GM18517 (cell line): Measurements from ENCODE around the gene LTBP3.

Experiments
- ATAC-seq: cut with Tn5 transposase; IDR thresholded peaks from one replicate; pipeline ENCODE4 v1.9.1; 2021; ENCODE audit warnings: mild to moderate bottlenecking, moderate library complexity; ENCODE audit not compliant: unreplicated experiment

LTBP3 gene

DNA sequence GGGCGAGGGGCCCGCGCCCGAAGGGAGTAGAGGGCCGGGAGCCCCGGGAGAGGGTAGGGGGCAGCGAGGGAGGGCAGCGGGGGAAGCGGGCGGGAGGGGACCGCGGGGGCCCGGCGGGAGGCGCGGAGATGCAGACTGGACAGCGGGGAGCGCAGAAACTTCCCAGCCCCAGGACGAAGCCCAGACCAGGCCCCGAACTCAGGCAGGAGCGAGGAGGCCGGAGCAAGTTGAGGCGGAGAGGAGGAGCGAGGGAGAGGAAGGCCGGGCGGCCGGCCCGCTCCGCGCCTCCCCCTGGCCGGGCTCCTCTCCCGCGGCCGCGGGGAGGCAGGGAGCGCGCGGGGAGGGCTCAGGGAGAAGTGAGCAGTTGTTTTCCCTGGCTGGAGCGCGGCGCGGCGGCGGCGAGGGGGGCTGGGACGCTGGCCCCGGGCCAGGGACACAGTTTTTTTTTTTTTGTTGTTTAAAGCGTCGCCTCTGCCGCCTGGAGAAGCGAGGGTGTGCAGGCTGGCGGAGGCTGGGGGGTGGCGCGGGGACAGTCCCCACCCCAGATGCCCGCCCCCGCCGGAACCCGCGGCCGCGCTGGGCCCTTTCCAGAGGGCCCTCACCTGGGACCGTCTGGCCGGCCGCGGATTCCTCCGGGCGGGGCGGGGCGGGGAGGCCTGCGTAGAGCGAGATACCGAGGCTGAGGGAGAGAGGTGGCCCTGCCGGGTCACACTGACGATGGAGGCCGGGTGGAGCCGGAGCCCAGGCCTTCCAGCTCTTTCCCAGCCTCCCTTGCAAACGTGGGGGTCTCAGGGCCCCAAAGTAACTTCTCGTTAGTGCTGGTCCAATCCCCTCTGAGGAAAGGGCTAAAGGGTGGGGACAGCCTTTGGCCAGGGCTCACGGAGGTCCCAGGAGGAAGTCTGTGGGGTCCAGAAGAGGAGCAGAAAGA, at the start of gene LTBP3:
Gene LTBP3, minus strand, starts transcription at position 358 of the 928 bp plus-strand sequence. CDS start 400 bp downstream, outside the sequence.
- ATAC-seq, result no peak

DNA sequence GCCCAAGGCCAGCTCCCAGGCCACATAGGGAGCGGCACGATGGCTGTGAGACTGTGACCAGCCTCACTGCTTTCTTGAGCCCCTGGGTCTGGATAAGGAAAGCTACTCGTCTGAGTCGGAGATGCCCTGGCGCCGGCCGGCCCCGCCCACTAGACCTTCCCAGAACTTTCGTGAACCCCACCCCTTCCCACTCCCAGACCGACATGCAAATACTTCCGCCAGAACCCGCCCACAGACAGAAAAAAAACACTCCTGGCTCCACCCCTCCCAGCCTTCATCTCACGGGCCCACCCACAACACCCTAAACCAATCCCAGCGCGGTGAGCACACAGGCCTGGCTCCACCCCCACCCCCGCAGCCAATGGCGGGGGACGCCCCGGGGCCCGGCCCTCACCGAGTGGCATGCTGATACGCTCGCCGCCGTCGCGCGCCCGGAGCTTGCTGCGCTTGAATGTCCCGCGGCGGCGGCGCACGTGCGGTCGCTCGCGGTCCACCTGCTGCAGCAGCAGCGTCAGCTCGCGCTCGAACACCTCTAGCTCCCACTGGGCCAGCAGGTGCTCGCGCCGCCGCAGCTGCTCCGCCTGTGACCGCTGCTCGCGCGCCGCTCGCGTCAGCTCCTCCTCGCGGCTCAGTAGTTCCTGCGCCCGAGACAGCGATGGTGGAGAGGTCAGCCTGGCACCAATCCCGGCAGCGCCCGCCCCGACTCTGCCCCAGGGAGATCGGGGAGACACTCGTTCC, 48.9 kb upstream of the LTBP3 start:
- no peak for ATAC-seq

DNA sequence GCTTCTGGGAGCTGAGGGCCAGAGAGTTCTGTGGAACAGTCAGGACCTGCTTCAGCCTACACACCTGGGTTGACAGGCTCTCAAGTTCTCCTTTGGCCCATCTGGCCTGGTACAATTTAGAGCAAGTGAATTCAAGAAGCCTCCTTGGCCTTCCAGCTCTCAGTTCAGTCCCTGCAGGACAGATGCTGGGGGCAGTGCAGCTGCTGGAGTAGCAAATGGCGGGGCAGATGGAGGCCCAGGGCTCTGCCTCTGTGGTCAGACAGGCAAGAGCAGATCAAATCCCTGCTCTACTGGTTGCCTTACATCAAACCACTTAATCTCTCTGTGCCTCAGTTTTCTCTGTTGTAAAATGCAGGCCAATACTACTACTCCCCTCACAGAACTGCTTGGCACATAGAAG, 46.1 kb upstream of the LTBP3 start:
- ATAC-seq, result no peak

DNA sequence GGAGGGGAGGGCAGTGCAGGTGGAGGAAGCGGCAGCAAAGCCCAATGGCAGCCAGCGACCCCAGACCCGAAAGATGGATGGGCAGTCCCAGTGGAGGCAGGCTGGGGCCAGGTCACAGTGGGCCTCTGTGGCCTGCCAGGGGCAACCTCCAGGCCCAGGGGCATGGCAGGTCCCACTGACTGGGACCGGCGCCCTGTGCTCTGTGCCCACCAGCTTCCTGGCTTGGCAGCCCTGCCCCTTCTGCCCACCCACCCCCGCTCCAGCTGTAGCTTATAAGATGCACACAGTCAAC, 41.7 kb upstream of the LTBP3 start:
- ATAC-seq, result no peak

DNA sequence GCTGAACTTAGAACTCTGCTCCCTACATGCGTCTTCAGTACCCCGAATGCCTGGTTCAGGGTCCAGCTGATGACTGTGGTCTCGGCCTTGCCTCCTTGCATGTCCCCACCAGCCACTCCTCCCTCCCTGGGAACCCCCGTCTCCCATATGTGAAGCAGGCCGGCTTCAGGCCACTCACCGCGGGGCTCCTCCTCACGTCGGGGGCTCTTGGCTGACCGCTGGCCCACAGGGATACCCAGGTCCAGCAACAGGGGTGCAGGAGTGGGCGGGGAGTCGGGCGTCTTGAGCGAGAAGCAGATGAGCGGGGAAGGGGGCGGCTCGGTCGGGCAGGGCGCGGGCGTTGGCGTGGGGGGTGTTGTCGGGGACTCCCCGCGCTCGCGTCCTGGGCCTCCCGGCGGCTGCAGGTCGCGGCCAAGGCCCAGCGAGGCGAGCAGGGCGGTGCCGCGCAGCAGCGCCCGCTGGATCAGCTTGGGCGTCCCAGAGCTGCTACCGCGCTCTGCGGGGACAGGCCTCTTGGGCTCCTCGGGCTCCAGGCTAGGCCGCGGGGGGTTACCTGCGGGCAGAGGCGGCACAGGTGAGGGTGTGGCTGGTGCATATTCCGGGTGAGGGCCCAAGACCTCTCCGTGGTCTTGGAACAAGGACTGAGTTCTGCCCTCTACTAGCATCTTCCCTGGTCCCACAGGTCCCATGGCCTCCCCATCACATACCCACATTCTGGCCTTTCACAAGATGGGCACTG, 41.2 kb upstream of the LTBP3 start:
- no peak for ATAC-seq

DNA sequence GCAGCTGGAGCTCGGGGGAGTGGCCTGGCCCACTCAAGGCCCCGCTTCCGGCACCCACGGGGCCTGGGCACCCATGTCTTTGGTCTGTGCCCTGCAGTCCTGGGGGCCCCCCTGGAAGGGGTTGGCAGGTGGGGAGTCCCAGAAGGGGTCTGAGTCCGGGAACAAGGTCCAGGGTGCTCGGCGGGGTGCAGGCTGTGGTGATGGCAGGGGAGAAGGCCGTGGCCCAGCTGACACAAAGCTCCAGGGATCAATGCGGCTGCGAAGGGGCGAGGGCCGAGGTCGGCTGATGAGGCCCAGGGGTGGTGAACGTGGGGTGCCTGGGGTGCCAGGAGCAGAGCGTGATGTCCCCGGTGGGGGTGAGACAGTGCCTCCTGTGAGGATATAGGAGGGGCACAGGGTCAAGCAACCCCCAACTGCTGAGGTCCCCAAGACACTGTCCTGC, 40.1 kb upstream of the LTBP3 start:
- no peak for ATAC-seq

DNA sequence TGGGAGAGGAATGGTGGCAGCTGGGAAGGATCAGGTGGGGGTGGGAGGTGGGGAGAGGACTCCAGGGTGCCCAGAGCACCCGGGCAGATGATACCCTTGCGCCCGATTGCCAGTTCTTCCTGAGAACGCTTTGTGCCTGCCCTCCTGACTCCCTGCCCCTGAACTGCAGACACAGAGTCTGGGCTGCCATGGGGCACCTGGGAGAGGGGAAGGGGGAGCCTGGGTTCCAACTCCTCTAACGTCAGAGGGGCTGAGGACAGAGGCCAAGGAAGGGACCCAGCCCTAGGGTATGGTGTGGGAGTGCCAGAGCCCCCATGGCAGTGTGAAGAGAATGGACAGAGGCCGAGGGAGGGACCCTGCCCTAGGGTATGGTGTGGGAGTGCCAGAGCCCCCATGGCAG, 38.4 kb upstream of the LTBP3 start:
- no peak for ATAC-seq

DNA sequence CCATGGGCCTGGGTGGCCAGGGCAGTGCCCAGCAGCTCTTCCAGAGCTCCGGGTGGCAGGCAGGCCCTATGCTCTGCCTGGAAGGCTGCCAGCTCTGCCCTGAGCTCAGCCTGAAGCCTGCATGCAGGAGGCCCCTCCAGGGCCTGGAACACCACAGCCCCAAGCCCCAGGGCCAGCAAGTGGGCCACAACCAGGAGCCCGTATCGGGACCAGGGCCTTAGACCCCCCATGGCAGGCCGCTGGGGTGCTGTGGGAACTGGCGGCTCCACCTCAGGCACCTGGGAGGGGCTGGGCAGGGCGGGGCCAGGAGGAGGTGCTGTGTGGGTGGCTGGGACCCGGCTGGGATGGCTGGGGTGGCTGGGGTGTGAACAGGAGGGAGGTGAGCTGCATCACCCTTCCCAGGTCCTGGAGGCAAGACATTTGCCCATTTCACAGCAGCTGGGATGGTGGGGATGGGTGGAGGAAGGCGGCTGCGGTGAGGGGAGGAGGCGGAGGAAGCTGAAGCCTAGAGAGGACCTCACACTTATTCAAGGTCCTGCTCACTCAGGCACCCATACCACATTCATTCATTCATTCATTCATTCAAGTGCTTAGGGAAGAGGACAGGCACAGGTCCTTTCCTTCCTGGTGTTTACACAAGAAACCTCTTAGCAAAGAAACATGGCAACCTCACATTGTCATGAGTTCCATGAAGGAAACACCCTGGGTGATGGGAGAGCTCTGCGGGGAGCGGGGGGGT, 37.6 kb upstream of the LTBP3 start, which contains the start of gene KCNK7:
Gene KCNK7, minus strand, starts transcription at position 258 of the 739 bp plus-strand sequence. Its CDS starts 28 bp downstream, at position 230.
- no peak for ATAC-seq

DNA sequence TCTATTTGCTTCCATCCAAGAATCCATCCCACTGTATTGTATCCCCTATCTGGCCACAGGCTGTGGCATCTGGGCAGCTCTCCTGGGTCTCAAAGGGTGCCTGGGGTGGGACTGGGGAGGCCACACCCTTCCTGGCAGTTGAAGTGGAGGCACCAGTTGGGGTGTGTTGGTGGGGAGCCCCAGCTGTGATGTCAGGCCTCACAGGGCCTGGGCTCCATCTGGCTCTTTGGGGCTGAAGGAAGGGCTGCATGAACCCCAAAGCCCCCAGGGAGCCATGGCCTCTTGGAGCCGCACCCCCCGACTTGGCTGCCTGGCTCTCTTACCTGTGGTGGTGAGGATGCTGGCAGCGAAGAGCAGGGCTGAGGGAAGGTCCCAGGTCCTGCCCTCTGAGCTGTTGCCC, 37.0 kb upstream of the LTBP3 start:
- no peak for ATAC-seq

DNA sequence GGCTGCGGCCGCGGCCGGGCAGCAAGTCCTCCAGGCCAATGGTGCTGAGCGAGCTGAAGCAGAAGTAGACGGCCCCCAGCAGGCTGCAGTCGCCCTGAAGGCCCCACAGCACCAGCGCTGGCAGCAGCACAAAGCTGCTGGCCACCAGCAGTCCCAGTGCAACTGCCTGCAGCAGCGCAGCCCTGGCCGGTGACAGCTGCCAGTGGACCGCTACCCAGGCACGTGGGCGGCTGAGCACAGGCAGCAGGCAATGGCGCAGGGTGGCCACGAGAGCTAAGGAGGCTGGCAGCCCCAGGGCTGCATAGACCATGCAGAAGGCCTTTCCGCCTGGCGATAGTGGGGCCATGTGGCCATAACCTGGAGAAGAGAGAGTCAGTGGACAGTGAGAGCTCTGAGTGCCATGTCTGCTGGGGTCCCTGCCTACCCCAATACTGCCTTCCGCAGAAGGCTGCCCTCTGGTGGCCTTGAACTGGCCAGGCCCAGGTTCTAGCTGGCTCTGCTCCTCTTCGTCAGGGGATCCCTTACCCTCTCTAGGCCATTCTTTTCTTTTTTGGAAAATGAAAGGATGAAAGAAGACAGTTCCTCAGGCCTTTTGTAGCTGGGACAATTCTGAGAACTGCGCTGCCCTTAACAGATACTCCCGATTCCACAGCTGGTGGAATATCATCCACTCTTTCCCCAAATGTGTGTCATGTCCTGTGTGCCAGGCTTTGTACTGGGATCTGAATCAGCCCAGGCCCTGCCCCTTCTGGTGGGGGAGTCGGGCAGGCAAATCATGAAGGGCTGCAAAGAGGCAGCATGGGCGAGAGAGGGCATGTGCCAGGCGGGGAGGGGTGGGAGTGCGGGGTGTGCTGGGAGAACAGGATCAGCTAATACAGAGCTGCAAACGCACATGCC, 35.6 kb upstream of the LTBP3 start:
- ATAC-seq, result no peak

DNA sequence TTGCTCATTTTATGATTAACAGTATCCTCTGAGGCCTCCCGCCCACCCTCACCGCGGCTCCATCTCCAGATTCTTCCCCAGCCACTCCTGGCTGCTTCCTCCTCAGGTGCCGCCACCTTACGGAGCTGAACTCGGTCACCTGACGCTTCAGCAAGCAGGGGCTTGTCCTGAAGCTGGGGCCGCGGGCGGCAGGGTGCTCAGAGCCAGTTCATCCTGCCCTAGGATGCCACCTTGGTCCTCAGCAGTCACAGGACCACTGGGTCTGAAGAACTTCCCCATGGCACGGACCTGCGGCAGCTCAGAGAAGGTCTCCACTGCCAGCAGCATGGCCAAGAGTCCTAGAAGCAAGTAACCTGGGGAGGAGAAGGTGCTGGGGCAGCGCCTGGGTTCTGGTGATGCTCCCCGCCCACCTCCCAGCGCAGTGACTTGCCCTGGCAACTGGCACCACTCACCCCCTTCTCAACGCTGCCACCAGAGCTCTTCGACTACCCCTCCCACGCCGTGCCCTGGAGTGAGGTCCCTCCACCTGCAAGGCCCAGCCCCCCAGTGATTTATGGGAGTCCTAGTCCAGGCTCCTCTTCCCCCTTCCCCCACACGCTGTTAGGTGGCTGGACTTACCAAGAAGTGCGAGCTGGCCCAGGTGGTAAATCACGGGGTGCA, 34.8 kb upstream of the LTBP3 start:
- no peak for ATAC-seq

DNA sequence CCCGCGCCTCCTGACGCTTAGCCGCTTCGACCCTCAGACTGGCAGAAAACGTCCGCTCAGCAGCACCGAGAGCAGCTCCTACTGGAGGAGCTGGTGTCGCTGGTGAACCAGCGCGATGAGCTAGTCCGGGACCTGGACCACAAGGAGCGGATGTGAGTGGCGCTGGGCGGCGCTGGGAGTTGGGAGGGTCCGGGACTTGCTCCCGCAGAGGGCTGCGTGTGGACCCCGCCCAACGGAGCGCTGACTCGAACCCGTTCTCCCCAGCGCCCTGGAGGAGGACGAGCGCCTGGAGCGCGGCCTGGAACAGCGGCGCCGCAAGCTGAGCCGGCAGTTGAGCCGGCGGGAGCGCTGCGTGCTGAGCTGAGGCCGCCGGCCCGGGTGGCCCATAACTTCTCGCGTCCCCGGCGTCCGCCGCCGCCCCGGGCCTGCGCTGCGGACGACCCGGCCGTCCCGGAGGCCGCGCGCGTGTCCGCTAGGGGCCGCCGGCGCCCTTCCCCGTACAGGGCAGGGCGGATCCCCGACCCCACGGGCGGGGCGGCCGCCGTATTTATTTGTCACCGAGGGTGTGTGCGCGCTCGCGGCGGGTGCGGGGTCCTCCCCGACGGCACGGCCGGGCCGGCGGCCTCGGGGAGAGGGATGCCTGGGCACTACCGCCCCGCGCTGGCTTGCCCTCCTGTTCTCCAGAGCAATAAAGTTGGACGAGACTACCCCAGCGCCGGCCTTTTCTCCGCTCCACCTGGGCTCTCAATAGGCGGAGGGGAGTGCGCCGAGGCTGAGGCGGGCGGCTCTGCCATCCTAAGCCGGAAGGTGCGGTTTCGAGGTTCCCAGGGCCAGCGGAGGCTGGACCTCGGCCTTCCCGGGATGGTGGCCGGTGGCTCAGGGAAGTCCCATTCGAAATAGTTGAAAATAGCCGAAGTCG, 34.0 kb upstream of the LTBP3 start:
- no peak for ATAC-seq

DNA sequence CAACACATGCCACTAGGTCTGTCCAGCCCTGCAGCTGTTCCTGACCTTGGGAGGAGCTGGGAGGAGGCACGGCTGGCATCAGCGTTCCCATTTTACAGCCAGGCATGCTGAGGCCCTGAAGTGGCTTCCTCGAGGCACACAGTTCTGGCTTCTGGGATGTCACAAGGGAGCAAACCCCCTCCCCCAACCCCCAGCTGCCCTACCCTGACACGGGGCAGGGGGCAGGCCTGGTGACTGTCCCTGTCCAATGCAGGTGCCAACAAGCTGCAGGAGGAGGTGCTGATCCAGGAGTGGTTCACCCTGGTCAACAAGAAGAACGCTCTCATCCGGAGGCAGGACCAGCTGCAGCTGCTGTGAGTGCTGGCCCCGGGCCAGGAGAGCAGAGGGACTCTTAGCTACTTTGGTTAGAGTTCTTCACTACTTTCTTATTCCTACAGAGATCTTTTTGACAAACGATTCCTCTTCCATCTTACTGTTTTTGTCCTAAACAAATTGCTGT, 32.1 kb upstream of the LTBP3 start:
- no peak for ATAC-seq

DNA sequence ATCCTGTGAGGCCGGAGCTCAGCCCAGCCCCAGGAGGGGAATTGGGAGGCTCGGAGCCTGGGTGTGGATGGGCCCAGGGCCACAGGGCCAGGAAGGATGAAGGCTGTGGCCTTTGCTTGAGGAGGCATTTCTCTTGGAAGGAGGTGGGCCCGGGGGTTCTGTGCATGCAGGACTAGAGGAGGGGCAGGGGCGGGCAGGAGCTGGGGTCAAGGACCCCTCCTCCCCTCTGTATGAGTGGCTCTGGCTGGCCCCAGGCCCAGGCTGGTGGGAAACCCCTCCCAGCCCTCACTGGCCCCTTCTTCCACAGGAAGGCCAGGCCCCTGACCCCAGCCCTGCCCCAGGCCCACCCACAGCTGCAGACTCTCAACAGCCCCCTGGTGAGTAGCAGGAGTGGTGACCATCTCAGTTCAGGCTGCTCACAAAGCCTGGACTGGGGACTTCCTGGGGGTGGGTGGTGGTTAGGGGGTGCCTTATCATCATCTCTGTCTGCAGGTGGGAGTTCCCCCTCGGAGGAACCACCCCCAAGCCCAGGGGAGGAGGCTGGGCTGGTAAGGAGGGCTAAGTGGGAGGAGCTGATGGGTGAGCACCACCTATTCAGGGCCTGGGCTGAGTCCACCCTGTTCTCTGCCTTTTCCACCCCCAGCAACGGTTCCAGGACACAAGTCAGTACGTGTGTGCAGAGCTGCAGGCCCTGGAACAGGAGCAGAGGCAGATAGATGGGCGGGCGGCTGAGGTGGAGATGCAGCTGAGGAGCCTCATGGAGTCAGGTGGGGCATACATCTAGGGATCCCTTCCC, 31.5 kb upstream of the LTBP3 start:
- ATAC-seq, result no peak

DNA sequence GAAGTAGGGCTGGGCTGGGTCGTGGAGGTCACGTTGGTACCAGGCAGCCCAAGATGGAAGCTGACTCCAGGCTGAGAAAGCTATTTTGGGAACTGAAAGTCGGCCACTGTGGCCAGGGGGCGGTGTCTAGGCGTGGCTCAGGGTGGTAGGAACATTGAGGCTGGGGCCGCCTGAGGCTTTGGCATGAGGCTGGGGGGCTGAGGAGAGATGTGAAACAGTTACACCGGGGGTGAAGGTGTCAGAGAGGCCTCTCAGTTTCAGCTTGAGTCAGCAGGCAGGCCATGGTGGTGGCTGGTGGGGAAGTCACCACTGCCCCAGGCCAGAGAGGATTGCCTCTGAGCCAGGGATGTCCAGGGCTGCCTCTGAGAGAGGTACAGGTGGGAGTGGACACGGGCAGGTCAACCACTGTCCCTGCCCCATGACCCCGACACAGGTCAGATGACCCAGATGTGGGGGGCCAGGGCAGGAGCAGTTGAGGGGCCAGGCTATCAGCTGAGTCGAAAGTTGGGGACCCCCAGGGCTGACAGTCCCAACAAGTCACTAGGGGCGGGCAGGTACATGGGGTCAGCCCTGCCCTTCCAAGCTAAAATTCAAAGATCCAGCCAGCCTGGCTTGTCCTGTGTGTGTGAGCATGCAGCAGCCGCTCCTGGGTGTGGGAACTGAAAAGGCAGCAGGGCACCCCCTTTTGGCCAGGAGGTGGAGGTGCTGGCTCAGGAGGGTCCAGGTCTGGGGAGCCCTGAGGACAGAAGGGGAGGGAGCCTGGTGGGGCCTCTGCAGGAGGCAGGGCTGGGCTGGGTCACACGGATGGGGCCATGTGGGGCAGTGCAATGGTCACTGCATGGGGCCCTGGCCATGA, 30.3 kb upstream of the LTBP3 start:
- ATAC-seq, result peak; percentile 79

DNA sequence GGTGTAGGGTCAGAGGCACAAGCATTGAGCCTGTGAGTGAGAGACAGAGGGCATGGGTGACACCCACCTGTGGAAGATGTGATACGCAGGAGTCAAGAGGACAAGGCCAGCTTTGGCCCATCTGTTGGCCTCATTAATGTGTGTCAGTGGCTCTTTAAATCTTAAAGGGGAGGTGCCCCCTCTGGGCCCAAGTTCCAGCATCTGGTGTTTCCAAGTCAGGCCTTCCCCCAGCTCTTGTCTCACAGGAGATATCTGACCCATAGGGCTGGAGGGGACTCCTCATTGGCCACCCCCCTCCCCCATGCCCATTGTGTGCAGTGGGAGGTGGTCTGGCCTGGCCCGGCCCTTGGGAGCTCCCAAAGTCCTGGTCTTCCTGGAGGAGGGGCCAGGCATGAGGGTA, 28.5 kb upstream of the LTBP3 start:
- no peak for ATAC-seq
